Posterior vena cava (tissue), 2 donors: ENCODE results near the gene NRSN2. TPM values are rescaled to one million over a fixed set of nuclear protein-coding genes. Genes with fewer than 3 reads are reported as not detected.

Experiments
- DNase-seq: peaks from one replicate; pipeline ENCODE4 v3.0.0-alpha.2; 2020; ENCODE audit warnings: low spot score
- intact Hi-C, 2 donors: fragments of 100-400 bp; cut with DNase I; formaldehyde crosslinking; loops; one replicate each; pipeline versions ENCODE4 v1.14.1 to v1.14.2; 2022 to 2023
- long read RNA-seq, 2 donors: library from polyadenylated mRNA; unstranded; transcript quantifications; one replicate each; pipeline ENCODE4 v2.0.0, GENCODE V29; 2020 to 2021
- total RNA-seq, 2 donors: library from RNA; stranded (reverse); fragmentation: NEBNext Ultra II Directional; extraction: Animal tissue kit (Norgen Biotek cat#: 25700); gene quantifications; one replicate each; pipeline ENCODE4 v1.2.1, GENCODE V29; 2021
- donor health status: DM: yes; HTN: yes; CAD: no.
- donor health status: DM: yes; HTN: yes; CAD: no.

Gene NRSN2
- 10 to 100 TPM; 44.2 to 51.0 TPM for total RNA-seq
- long read RNA-seq, donor 1, transcript NRSN2-202 (4 exons, 2,088 nt) = major isoform, 10 of 13 reads
- long read RNA-seq, donor 1, partial matches to known transcripts = 0 of 13 reads
- long read RNA-seq, donor 1, other reads (novel, unspliced or antisense) = 2 of 13 reads
- long read RNA-seq, donor 2, partial matches to known transcripts = 1 of 12 reads
- long read RNA-seq, donor 2, other reads (novel, unspliced or antisense) = 7 of 12 reads

GRCh38 chr20:346640-347316 is at the start of gene NRSN2:
Gene NRSN2, plus strand, starts transcription at chr20:347111. Its CDS starts 2,533 bp downstream, at chr20:349644.
- intact Hi-C loops = no loop called here
- DNase-seq = peak; percentile 92

- intact Hi-C loops = no loop called here
- DNase-seq = peak; percentile 92
These were observed 48.8 kb upstream of the NRSN2 start for GRCh38 chr20:297925-298775.

GRCh38 chr20:298776-299391 is 48.0 kb upstream of the NRSN2 start:
- no peak for DNase-seq
- intact Hi-C loops = no loop called here

GRCh38 chr20:300345-300990 is 46.4 kb upstream of the NRSN2 start:
- no peak for DNase-seq
- intact Hi-C loops = no loop called here

GRCh38 chr20:301886-302848 is 44.7 kb upstream of the NRSN2 start:
- intact Hi-C loops = no loop called here
- no peak for DNase-seq

- intact Hi-C loops = no loop called here
- no peak for DNase-seq
These were observed 41.2 kb upstream of the NRSN2 start for GRCh38 chr20:305745-306144.

GRCh38 chr20:308427-309038 is 38.4 kb upstream of the NRSN2 start:
- DNase-seq = no peak
- intact Hi-C loops = no loop called here

- intact Hi-C loops = no loop called here
- DNase-seq = no peak
These were observed 37.5 kb upstream of the NRSN2 start for GRCh38 chr20:309306-309840.

GRCh38 chr20:309841-310644 is 36.9 kb upstream of the NRSN2 start:
- peak; percentile 99 for DNase-seq
- intact Hi-C loops = no loop called here

- DNase-seq = no peak
- intact Hi-C loops = no loop called here
These were observed 36.3 kb upstream of the NRSN2 start for GRCh38 chr20:310645-311044.

- no peak for DNase-seq
- intact Hi-C loops = no loop called here
These were observed 35.3 kb upstream of the NRSN2 start for GRCh38 chr20:311609-312008.

- intact Hi-C loops = no loop called here
- DNase-seq = no peak
These were observed 34.8 kb upstream of the NRSN2 start for GRCh38 chr20:312067-312466.

GRCh38 chr20:312866-313265 is 34.0 kb upstream of the NRSN2 start:
- intact Hi-C loops = no loop called here
- no peak for DNase-seq

GRCh38 chr20:313402-313801 is 33.5 kb upstream of the NRSN2 start:
- no peak for DNase-seq
- intact Hi-C loops = no loop called here

- intact Hi-C loops = no loop called here
- no peak for DNase-seq
These were observed 33.0 kb upstream of the NRSN2 start for GRCh38 chr20:313948-314347.

GRCh38 chr20:316316-317068 is 30.4 kb upstream of the NRSN2 start:
- intact Hi-C loops = no loop called here
- DNase-seq = no peak
